HEK293 (cell line): ENCODE data around the gene RNF44.

Source experiments
- CTCF ChIA-PET: fragments of 350-600 bp; formaldehyde crosslinking; extraction: SDS; loops from one replicate; lab custom pipeline; 2021; ENCODE audit warnings: antibody characterized with exemption; lab: Yijun Ruan, JAX
- POLR2A ChIA-PET: fragments of 300-600 bp; formaldehyde crosslinking; extraction: SDS; loops from one replicate; lab custom pipeline; 2020; ENCODE audit warnings: antibody characterized with exemption, inconsistent platforms; lab: Yijun Ruan, JAX
- H3K27ac ChIP-seq: fragments of 200-500 bp; sonication (Bioruptor generic); 2 replicates; pipeline ENCODE4 v1.5.1; 2014; ENCODE audit warnings: low read depth, low read length, control low read depth, inconsistent platforms; ENCODE audit errors: extremely low read depth
- H3K36me3 ChIP-seq, 2 experiments: fragments of 200-500 bp in 1 of 2; sonication (Bioruptor generic) in 1 of 2; 1 replicate in 1 of 2; 2 replicates in 1 of 2; pipeline ENCODE4 v1.5.1; 2014 to 2017; ENCODE audit warnings: inconsistent platforms in 2 of 2, low read length in 2 of 2; ENCODE audit not compliant: control insufficient read depth in 2 of 2, insufficient read depth in 1 of 2
- H3K4me1 ChIP-seq: fragments of 200-500 bp; sonication (Bioruptor generic); 2 replicates; pipeline ENCODE4 v1.5.1; 2014; ENCODE audit warnings: mild to moderate bottlenecking, low read length, inconsistent platforms; ENCODE audit not compliant: control insufficient read depth, insufficient read depth
- H3K4me3 ChIP-seq: 2 replicates; pipeline ENCODE4 v1.5.1; 2011; ENCODE audit warnings: low read depth, mild to moderate bottlenecking, control low read depth, low read length, moderate library complexity
- H3K9me3 ChIP-seq: fragments of 200-500 bp; sonication (Bioruptor generic); 2 replicates; pipeline ENCODE4 v1.5.1; 2014; ENCODE audit warnings: low read depth, low read length, inconsistent platforms; ENCODE audit not compliant: control insufficient read depth, insufficient read depth
- HOXD13 ChIP-seq: sonication (generic); formaldehyde crosslinking; IDR thresholded peaks from 2 replicates; pipeline ENCODE4 v1.8.0; 2022; ENCODE audit warnings: missing genetic modification reagents, borderline replicate concordance
- SETDB1 ChIP-seq: IDR thresholded peaks from one replicate; pipeline ENCODE4 v1.6.1; 2017; ENCODE audit warnings: mild to moderate bottlenecking, low read length, moderate library complexity, mixed read lengths; ENCODE audit not compliant: insufficient read length
- ZFP3 ChIP-seq: fragments of 450-650 bp; formaldehyde crosslinking; IDR thresholded peaks from 2 replicates; pipeline ENCODE4 v1.5.1; 2016; ENCODE audit warnings: low read depth, missing biosample characterization, missing genetic modification characterization
- ZNF114 ChIP-seq: fragments of 450-650 bp; formaldehyde crosslinking; IDR thresholded peaks from 2 replicates; pipeline ENCODE4 v1.5.0; 2017; ENCODE audit warnings: missing biosample characterization, missing genetic modification characterization
- ZNF175 ChIP-seq: fragments of 450-650 bp; formaldehyde crosslinking; IDR thresholded peaks from 2 replicates; pipeline ENCODE4 v1.5.1; 2016; ENCODE audit warnings: missing biosample characterization, missing genetic modification characterization
- ZNF19 ChIP-seq: fragments of 450-650 bp; formaldehyde crosslinking; IDR thresholded peaks from 2 replicates; pipeline ENCODE4; 2016; ENCODE audit warnings: missing biosample characterization, missing genetic modification characterization, low read depth
- ZNF248 ChIP-seq: fragments of 450-650 bp; formaldehyde crosslinking; IDR thresholded peaks from 2 replicates; pipeline ENCODE4 v1.5.1; 2017; ENCODE audit warnings: missing biosample characterization, missing genetic modification characterization
- ZNF335 ChIP-seq: fragments of 450-650 bp; formaldehyde crosslinking; conservative IDR thresholded peaks from 2 replicates; pipeline ENCODE4 v1.5.1; 2016; ENCODE audit warnings: missing biosample characterization, missing genetic modification characterization
- ZNF366 ChIP-seq: fragments of 450-650 bp; formaldehyde crosslinking; conservative IDR thresholded peaks from 2 replicates; pipeline ENCODE4 v1.5.1; 2016; ENCODE audit warnings: missing biosample characterization, missing genetic modification characterization
- ZNF404 ChIP-seq: fragments of 450-650 bp; formaldehyde crosslinking; IDR thresholded peaks from 2 replicates; pipeline ENCODE4 v1.5.1; 2017; ENCODE audit warnings: missing biosample characterization, missing genetic modification characterization
- ZNF548 ChIP-seq: fragments of 450-650 bp; formaldehyde crosslinking; IDR thresholded peaks from 2 replicates; pipeline ENCODE4 v1.5.1; 2016; ENCODE audit warnings: missing biosample characterization, missing genetic modification characterization
- ZNF654 ChIP-seq: fragments of 450-650 bp; formaldehyde crosslinking; IDR thresholded peaks from 2 replicates; pipeline ENCODE4 v1.5.1; 2016; ENCODE audit warnings: low read depth, missing biosample characterization, missing genetic modification characterization
- ZNF701 ChIP-seq: fragments of 450-650 bp; formaldehyde crosslinking; IDR thresholded peaks from 2 replicates; pipeline ENCODE4 v1.5.1; 2016; ENCODE audit warnings: missing biosample characterization, missing genetic modification characterization
- ZNF785 ChIP-seq: fragments of 450-650 bp; formaldehyde crosslinking; IDR thresholded peaks from 2 replicates; pipeline ENCODE4 v1.5.1; 2016; ENCODE audit warnings: missing biosample characterization, missing genetic modification characterization
- ZNF837 ChIP-seq: fragments of 450-650 bp; formaldehyde crosslinking; IDR thresholded peaks from 2 replicates; pipeline ENCODE4 v1.5.1; 2016; ENCODE audit warnings: missing biosample characterization, missing genetic modification characterization
- TF ChIP-seq, protein P1 (sequence below): fragments of 450-650 bp; formaldehyde crosslinking; IDR thresholded peaks from 2 replicates; pipeline ENCODE4 v1.5.0; 2017; ENCODE audit warnings: missing biosample characterization, missing genetic modification characterization, borderline replicate concordance
- TF ChIP-seq, protein P2 (sequence below): fragments of 450-650 bp; formaldehyde crosslinking; conservative IDR thresholded peaks from 2 replicates; pipeline ENCODE4 v1.5.1; 2016; ENCODE audit warnings: low read depth, missing biosample characterization, missing genetic modification characterization
- TF ChIP-seq, protein P3 (sequence below): fragments of 450-650 bp; formaldehyde crosslinking; IDR thresholded peaks from 2 replicates; pipeline ENCODE4 v1.5.1; 2016; ENCODE audit warnings: missing biosample characterization, missing genetic modification characterization
- TF ChIP-seq, protein P4 (sequence below): fragments of 450-650 bp; formaldehyde crosslinking; IDR thresholded peaks from 2 replicates; pipeline ENCODE4 v1.5.1; 2016; ENCODE audit warnings: missing biosample characterization, missing genetic modification characterization
- TF ChIP-seq, protein P5 (sequence below): fragments of 450-650 bp; formaldehyde crosslinking; IDR thresholded peaks from 2 replicates; pipeline ENCODE4 v1.5.1; 2016; ENCODE audit warnings: missing biosample characterization, missing genetic modification characterization

The RNF44 gene

DNA sequence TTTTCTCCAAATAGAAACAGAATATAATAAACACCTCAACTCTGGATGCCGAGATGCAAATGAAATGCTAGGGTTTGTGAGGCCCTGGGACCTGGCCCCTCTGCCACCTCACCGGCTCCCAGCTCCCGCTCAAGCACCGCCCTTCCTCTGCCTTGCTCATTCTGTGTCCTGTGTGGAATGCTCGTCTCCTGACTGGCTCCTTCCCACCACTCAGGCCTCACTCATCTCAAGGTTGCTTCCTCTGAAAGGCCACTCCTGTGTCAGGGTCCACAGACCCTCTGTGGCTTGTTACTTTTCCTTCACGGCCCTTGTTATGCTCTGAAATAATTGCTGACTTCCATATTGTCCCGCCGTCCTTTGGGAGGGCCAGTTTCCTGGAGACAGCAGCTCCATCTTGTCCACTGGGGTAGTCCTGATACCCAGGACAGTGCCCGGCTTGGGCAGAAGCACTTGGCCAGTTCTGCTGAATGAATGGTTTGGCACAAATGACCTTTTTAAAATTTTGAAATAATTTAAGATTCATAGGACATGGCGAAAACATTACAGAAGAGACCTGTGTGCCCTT is 15.4 kb downstream of the RNF44 start:
- no peaks in the 10 kb centered on the region; a peak in 1 of 3 replicates for H3K36me3 ChIP-seq
- TF ChIP-seq ZNF19 (tag by site-specific recombination) (no peak), ZNF785 (tag by site-specific recombination) (no peak), ZFP3 (tag by site-specific recombination) (no peak), ZNF175 (no peak), ZNF404 (tag by site-specific recombination) (no peak), ZNF335 (no peak), ZNF701 (no peak), ZNF548 (no peak)
- TF ChIP-seq, protein P1, sequence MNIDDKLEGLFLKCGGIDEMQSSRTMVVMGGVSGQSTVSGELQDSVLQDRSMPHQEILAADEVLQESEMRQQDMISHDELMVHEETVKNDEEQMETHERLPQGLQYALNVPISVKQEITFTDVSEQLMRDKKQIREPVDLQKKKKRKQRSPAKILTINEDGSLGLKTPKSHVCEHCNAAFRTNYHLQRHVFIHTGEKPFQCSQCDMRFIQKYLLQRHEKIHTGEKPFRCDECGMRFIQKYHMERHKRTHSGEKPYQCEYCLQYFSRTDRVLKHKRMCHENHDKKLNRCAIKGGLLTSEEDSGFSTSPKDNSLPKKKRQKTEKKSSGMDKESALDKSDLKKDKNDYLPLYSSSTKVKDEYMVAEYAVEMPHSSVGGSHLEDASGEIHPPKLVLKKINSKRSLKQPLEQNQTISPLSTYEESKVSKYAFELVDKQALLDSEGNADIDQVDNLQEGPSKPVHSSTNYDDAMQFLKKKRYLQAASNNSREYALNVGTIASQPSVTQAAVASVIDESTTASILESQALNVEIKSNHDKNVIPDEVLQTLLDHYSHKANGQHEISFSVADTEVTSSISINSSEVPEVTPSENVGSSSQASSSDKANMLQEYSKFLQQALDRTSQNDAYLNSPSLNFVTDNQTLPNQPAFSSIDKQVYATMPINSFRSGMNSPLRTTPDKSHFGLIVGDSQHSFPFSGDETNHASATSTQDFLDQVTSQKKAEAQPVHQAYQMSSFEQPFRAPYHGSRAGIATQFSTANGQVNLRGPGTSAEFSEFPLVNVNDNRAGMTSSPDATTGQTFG (tag by site-specific recombination), result no peak
- TF ChIP-seq, protein P2, sequence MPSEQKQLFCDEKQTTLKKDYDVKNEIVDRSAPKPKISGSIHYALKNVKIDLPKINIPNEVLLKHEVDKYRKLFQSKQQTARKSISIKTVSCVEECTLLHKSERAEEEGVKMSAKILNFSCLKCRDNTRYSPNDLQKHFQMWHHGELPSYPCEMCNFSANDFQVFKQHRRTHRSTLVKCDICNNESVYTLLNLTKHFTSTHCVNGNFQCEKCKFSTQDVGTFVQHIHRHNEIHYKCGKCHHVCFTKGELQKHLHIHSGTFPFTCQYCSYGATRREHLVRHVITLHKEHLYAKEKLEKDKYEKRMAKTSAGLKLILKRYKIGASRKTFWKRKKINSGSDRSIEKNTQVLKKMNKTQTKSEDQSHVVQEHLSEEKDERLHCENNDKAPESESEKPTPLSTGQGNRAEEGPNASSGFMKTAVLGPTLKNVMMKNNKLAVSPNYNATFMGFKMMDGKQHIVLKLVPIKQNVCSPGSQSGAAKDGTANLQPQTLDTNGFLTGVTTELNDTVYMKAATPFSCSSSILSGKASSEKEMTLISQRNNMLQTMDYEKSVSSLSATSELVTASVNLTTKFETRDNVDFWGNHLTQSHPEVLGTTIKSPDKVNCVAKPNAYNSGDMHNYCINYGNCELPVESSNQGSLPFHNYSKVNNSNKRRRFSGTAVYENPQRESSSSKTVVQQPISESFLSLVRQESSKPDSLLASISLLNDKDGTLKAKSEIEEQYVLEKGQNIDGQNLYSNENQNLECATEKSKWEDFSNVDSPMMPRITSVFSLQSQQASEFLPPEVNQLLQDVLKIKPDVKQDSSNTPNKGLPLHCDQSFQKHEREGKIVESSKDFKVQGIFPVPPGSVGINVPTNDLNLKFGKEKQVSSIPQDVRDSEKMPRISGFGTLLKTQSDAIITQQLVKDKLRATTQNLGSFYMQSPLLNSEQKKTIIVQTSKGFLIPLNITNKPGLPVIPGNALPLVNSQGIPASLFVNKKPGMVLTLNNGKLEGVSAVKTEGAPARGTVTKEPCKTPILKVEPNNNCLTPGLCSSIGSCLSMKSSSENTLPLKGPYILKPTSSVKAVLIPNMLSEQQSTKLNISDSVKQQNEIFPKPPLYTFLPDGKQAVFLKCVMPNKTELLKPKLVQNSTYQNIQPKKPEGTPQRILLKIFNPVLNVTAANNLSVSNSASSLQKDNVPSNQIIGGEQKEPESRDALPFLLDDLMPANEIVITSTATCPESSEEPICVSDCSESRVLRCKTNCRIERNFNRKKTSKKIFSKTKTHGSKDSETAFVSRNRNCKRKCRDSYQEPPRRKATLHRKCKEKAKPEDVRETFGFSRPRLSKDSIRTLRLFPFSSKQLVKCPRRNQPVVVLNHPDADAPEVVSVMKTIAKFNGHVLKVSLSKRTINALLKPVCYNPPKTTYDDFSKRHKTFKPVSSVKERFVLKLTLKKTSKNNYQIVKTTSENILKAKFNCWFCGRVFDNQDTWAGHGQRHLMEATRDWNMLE, result no peak
- H3K4me1 ChIP-seq, result no peaks in the 10 kb centered on the region
- H3K4me3 ChIP-seq, result no peak overlapping the region
- ChIA-PET POLR2A (no interaction called here), CTCF (interaction anchor here (0.5 kb wide), 1 partner anchor 28 kb away, joined by 3 read pairs; no protein-coding TSS in a partner anchor)
- no peak overlapping the region for H3K27ac ChIP-seq
- no peaks in the 10 kb centered on the region for H3K9me3 ChIP-seq

DNA sequence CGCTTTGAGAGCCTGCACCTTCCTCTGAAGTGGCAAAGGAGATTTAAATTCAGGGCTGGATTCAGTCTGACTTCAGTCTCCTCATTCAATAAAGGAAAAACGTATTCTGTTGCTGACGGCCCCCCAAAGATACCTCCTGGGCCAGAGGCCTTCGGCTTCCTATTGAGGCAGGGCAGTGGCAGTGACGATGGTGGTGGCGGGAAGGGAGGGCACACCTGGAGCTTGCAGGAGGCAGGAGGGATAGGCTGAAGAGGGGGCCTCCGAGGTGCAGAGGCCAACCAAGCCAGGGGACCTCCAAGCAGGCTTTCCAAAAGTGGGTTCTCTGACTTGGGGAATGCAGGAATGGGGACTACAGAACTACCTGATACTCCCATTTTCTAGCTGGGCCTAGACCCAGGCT is 15.9 kb downstream of the RNF44 start:
- Histone ChIP-seq H3K9me3 (no peaks in the 10 kb centered on the region), H3K36me3 (no peaks in the 10 kb centered on the region; a peak in 1 of 3 replicates), H3K27ac (no peak overlapping the region), H3K4me3 (no peak overlapping the region), H3K4me1 (no peaks in the 10 kb centered on the region)
- no peak for TF ChIP-seq ZNF837 (tag by site-specific recombination)
- TF ChIP-seq, protein P3, sequence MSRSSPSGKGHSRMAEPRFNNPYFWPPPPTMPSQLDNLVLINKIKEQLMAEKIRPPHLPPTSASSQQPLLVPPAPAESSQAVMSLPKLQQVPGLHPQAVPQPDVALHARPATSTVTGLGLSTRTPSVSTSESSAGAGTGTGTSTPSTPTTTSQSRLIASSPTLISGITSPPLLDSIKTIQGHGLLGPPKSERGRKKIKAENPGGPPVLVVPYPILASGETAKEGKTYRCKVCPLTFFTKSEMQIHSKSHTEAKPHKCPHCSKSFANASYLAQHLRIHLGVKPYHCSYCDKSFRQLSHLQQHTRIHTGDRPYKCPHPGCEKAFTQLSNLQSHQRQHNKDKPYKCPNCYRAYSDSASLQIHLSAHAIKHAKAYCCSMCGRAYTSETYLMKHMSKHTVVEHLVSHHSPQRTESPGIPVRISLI (tag by site-specific recombination), result no peak
- no peak for TF ChIP-seq SETDB1
- TF ChIP-seq HOXD13 (CRISPR knock-in tag), result no peak
- TF ChIP-seq, protein P4, sequence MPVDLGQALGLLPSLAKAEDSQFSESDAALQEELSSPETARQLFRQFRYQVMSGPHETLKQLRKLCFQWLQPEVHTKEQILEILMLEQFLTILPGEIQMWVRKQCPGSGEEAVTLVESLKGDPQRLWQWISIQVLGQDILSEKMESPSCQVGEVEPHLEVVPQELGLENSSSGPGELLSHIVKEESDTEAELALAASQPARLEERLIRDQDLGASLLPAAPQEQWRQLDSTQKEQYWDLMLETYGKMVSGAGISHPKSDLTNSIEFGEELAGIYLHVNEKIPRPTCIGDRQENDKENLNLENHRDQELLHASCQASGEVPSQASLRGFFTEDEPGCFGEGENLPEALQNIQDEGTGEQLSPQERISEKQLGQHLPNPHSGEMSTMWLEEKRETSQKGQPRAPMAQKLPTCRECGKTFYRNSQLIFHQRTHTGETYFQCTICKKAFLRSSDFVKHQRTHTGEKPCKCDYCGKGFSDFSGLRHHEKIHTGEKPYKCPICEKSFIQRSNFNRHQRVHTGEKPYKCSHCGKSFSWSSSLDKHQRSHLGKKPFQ, result no peak
- TF ChIP-seq ZNF366 (tag by site-specific recombination), result no peak
- no peak for TF ChIP-seq ZNF654 (tag by site-specific recombination)
- TF ChIP-seq, protein P5, sequence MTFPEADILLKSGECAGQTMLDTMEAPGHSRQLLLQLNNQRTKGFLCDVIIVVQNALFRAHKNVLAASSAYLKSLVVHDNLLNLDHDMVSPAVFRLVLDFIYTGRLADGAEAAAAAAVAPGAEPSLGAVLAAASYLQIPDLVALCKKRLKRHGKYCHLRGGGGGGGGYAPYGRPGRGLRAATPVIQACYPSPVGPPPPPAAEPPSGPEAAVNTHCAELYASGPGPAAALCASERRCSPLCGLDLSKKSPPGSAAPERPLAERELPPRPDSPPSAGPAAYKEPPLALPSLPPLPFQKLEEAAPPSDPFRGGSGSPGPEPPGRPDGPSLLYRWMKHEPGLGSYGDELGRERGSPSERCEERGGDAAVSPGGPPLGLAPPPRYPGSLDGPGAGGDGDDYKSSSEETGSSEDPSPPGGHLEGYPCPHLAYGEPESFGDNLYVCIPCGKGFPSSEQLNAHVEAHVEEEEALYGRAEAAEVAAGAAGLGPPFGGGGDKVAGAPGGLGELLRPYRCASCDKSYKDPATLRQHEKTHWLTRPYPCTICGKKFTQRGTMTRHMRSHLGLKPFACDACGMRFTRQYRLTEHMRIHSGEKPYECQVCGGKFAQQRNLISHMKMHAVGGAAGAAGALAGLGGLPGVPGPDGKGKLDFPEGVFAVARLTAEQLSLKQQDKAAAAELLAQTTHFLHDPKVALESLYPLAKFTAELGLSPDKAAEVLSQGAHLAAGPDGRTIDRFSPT (tag by site-specific recombination), result no peak
- no peak for TF ChIP-seq ZNF114
- no peak for TF ChIP-seq ZNF248 (tag by site-specific recombination)
- CTCF ChIA-PET, result interaction anchor here (0.5 kb wide), 1 partner anchor 28 kb away, joined by 3 read pairs; no protein-coding TSS in a partner anchor
- POLR2A ChIA-PET, result no interaction called here
